Stimulated activated CD4-positive, alpha-beta T cell treated with anti-CD3 and anti-CD28 coated beads, Interleukin-1b, Interleukin-23, amount 100 ng/mL, for 48 hours (primary cell): Measurements from ENCODE around the gene ZNF554.

Source experiments
- DNase-seq: peaks from one replicate; pipeline ENCODE4 v3.0.0-alpha.2; 2020

Gene ZNF554

GRCh38 chr19:2834294-2834871, 14.7 kb downstream of the ZNF554 start:
- no peak for DNase-seq

DNA sequence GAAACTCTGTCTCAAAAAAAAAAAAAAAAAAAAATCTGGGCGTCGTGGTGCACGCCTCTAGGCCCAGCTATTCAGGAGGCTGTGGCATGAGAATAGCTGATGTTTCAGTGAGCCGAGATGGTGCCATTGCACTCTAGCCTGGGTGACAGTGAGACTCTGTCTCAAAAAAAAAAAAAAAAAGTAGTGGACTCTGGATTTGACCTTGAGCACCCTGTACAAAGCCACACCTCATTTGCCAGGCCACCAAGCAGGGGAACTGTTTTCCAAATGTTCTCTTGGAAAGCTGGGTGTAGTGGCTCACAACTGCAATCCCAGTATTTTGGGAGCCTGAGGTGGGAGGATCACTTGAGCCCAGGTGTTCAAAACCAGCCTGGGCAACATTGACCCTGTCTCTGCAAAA, 17.8 kb downstream of the ZNF554 start:
- no peak for DNase-seq

DNA sequence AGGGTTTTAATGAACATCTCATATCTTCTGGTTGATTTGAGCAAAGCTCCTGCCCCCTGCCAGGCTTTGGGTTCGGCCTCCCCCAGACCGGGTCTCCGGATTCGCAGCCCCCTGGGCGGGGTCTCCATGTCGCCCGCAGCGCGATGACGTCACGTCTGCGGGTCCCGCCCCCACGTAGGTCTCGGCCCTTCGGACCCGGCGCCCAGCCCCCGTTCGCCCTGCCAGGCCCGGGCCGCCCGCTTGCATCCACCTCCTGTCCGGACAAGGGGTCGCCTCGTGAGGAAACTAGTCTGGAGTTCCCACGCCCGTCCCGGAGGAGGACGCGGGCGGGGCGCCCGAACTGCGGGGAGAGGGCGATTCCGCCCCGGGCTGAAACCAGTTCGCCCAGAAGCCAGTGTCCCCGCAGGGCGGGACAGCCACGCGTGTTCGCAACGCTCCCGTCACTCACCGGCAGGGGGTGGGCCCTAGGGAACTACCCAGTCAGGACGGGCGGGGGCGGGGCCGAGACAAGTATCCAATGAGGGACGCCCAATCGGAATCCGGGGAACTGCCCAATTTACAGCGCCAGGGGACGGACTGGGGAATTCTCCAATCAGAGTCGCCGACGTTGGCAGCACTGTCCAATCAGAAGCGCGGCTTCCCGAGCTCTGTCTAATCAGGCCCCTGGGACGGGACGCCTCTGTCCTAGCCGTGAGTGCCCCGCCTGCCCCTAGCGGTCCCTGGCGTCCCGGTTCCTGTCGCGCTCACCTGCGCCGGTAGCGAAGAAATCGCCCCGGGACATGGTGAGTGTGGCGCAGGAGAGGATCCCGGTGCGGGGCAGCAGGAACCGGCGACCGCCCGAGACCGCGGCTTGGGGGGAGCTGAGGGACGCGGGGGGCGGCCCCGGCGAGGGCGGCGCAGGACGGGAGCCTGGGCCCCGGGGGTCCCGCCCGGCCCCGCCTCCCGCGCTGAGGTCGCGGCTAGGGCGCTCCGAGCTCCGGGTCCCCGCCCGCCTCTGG, 21.4 kb downstream of the ZNF554 start, which contains the start of gene ZNF555:
Gene ZNF555 (plus strand): TSS at position 682 of the 998 bp plus-strand sequence. CDS start 98 bp downstream, at position 780.
- DNase-seq: peak; percentile 98

DNA sequence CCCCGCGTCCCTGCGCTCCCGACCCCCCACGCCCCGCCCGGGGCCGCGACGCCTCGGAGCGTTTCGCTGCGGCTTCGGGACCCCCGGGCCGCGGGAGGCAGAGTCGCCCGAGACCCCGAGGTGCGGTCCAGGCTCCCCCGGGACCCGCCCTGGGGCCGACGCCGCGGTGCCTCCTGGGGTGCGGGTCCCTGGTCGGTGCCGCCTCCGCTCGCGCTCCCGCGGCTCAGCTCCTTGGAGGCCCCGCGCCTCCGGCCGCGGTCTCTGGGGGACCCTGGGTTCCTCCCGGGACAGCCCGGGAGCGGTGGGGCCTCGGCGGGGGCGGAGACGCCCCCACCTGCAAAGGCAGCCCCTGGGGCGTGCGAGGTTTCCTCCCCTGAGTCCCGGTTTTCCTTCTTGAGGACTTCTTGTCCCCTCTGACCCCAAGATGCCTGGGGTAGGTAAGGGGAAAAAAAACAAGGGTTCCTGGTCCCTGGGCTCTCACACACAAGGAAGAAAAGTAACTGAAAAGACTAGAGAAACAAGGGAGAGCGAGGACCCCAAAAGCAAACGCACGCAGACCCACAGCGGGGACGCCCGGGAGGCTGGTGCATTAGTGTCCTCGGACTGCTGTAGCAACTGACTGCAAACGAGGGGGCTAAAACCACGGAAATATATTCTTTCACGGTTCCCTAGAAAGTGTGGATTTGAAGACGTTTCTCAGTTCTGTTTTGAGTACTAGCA, 22.3 kb downstream of the ZNF554 start:
- DNase-seq: no peak

DNA sequence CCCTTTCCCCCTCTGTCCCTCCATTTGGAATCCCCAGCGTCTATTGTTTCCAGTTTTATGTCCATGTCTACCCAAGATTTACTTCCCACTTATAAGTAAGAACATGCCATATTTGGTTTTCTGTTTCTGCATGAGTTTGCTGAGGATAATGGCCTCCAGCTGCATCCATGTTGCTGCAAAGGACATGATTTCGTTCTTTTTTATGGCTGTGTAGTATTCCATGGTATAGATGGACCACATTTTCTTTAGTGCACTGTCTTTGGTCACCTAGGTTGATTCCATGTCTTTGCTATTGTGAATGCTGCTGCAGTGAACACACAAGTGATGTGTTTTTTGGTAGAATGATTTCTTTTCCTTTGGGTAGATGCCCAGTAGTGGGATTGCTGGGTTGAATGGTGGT, 25.4 kb downstream of the ZNF554 start:
- DNase-seq: no peak

GRCh38 chr19:2846180-2846894, 26.7 kb downstream of the ZNF554 start:
- no peak for DNase-seq

DNA sequence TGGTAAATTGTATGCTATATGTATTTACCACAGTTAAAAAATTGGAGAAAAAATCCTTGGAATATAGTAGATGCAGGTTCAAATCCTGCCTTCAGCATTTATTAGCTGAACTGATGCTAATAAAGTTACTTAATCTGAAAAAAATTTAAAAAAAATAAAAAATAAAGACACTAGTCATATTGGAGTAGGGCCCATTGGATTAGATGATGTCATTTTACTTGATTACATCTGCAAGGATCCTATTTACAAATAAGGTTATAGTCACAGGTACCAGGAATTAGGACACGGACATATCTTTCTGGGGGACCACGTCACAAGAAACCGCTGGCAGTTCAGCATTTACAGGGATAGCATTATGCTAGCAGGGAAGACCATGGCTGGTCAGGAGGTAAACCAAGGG, 27.8 kb downstream of the ZNF554 start:
- no peak for DNase-seq

GRCh38 chr19:2848616-2849015, 28.9 kb downstream of the ZNF554 start:
- DNase-seq: no peak

- DNase-seq: no peak
These were observed 30.7 kb downstream of the ZNF554 start for GRCh38 chr19:2850256-2850925.

DNA sequence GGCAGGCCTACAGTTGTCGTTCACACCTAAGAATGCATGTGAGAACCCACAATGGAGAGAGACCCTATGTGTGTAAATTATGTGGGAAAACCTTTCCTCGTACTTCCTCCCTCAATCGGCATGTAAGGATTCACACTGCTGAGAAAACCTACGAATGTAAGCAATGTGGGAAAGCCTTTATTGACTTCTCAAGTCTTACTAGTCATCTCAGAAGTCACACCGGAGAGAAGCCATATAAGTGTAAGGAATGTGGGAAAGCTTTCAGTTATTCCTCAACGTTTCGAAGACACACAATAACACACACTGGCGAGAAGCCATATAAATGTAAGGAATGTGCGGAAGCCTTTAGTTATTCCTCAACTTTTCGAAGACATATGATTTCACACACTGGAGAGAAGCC, 32.9 kb downstream of the ZNF554 start:
- DNase-seq: no peak

DNA sequence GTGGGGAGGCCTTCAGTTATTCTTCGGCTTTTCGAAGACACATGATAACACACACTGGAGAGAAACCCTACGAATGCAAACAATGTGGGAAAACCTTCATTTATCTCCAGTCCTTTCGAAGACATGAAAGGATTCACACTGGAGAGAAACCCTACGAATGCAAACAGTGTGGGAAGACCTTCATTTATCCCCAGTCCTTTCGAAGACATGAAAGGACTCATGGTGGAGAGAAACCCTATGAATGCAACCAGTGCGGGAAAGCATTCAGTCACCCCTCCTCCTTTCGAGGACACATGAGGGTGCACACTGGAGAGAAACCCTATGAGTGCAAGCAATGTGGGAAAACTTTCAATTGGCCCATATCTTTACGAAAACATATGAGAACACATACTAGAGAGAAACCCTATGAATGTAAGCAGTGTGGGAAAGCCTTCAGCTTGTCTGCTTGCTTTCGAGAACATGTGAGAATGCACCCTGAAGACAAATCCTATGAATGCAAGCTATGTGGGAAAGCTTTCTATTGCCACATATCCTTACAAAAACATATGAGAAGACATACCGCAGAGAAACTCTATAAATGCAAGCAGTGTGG, 33.4 kb downstream of the ZNF554 start:
- no peak for DNase-seq

DNA sequence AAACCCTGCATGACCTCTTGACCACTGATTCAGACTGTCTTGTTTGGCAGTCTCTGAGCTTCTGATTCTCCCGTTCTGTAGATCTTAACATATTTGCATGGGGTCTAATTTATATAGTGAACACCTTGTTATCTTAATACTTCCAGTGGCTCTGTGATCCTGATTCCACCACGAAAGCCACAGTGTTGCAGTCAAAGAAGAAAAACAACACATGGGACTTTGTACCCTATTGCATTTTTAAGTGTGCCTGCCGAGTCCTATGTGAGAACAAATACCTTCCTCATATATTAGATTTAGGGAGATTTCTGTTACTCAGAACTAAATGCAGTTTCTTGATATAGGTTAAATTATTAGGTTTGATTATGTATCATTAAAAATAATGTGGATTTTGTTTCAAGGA, 35.2 kb downstream of the ZNF554 start:
- DNase-seq: no peak

DNA sequence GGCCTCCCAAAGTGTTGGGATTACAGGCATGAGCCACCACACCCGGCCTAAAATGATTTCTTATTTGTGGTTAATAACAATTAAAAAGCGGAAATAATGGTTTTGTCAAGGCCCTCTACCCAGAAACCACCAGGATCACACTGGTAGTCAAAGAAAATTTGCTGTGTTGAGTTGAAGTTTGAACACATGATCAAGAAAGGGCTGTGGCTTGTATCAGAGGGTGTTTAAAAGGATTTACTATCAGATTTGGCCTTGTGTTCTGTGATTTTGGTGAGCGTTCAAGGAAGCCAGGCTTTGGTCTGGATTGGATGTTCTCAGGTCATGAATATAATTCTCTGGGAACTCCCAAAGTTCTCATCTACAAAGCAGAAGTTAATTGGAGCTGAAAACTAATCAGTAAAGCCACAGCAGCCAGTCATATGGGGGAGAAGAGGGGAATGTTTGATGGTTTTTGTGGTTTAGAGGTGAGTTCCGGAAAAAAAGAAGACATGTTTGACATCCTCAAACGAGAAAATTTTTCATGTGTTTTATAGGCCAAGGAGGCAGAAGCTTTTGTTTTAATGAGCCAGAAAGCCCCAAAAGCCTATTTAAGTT, 36.9 kb downstream of the ZNF554 start:
- no peak for DNase-seq

DNA sequence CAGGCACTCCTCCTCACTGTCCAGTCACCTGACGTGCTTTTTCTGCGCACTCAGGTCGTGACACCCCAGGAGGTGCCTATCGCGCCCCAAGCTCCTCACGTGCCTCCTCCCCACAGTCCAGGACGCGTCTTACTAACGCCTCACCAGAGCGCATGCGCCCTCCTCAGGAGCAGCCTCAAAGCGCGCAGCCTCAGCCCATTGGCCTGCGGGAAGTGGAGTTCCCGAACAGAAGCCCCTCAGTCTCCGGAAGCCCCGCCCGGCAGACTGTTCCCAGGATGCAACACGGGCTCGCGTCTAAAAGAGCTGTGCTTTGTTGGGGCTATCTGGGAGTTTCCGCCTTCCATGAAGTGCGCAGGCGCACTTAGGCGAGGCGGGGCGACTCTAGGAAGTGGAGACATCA, 39.2 kb downstream of the ZNF554 start:
- no peak for DNase-seq

DNA sequence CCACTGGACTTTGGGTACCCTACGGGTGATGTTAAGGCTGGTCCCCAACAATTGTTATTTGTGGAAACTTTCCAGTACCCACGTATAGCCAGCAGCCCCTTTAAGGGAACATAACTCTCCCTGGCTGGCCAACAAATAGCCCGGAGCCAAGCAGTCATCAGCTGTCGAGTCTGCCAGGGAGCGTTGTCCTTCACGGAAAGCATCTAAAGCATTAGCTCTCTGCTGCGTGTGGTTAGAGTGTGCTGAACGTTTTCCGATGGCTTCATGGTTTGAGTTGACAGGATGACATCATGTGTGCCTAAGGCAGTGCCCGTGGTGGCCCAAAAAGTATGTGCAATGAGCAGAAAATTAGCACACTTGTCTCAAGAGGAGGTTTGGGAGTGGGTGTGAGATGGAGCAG, 44.1 kb downstream of the ZNF554 start:
- DNase-seq: no peak

- DNase-seq: no peak
These were observed 45.8 kb downstream of the ZNF554 start for GRCh38 chr19:2865334-2866100.

- DNase-seq: no peak
These were observed 46.9 kb downstream of the ZNF554 start for GRCh38 chr19:2866495-2867024.

GRCh38 chr19:2867025-2867991, 47.6 kb downstream of the ZNF554 start, which contains the start of gene ZNF556:
Gene ZNF556, plus strand, starts transcription at chr19:2867335. Its CDS starts 87 bp downstream, at chr19:2867422.
- peak; percentile 19 for DNase-seq

GRCh38 chr19:2869618-2870017, 50.0 kb downstream of the ZNF554 start:
- DNase-seq: no peak
